ENCODE data around the gene TPK1.

DNA sequence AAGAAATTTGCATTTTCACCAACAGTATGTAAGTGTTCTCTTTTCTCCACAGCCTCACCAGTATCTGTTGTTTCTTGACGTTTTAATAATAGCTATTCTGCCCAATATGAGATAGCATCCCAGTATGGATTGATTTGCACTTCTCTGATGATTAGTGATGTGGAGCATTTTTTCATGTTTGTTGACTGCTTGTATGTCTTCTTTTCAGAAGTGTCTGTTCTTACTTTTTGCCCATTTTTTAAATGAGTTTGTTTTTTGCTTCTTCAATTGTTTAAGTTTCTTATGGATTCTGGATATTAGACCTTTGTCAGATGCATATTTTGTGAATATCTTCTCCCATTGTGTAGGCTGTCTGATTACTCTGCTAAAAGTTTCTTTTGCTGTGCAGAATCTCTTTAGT lies 12.2 kb upstream of the TPK1 start:
- TF ChIP-seq, protein P1, sequence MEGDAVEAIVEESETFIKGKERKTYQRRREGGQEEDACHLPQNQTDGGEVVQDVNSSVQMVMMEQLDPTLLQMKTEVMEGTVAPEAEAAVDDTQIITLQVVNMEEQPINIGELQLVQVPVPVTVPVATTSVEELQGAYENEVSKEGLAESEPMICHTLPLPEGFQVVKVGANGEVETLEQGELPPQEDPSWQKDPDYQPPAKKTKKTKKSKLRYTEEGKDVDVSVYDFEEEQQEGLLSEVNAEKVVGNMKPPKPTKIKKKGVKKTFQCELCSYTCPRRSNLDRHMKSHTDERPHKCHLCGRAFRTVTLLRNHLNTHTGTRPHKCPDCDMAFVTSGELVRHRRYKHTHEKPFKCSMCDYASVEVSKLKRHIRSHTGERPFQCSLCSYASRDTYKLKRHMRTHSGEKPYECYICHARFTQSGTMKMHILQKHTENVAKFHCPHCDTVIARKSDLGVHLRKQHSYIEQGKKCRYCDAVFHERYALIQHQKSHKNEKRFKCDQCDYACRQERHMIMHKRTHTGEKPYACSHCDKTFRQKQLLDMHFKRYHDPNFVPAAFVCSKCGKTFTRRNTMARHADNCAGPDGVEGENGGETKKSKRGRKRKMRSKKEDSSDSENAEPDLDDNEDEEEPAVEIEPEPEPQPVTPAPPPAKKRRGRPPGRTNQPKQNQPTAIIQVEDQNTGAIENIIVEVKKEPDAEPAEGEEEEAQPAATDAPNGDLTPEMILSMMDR (IDR thresholded peaks at IDR 0.05): no peak
- TF ChIP-seq POLR2A (IDR thresholded peaks at IDR 0.05): no peak
- no peak for TF ChIP-seq POLR2AphosphoS5 (IDR thresholded peaks at IDR 0.05)
